GM11168 (cell line): ENCODE measurements around the gene UBE2E2.

Experiments
- in situ Hi-C: fragments of 300-500 bp; cut with MboI; formaldehyde crosslinking; loops from one replicate; pipeline ENCODE4 v1.12.0; 2022; ENCODE audit warnings: low sequenced_read_pairs; ENCODE audit not compliant: unreplicated experiment

UBE2E2 gene

GRCh38 chr3:23459889-23460546, 256.9 kb downstream of the UBE2E2 start:
- in situ Hi-C loops: no loop called here

- in situ Hi-C loops: no loop called here
These were observed 257.9 kb downstream of the UBE2E2 start for GRCh38 chr3:23461069-23461468.

- in situ Hi-C loops: no loop called here
These were observed 260.7 kb downstream of the UBE2E2 start for GRCh38 chr3:23463791-23464190.

GRCh38 chr3:23465569-23465968, 262.4 kb downstream of the UBE2E2 start:
- in situ Hi-C loops: no loop called here

- in situ Hi-C loops: no loop called here
These were observed 265.1 kb downstream of the UBE2E2 start for GRCh38 chr3:23468203-23468602.

GRCh38 chr3:23474580-23475357, 271.6 kb downstream of the UBE2E2 start:
- in situ Hi-C loops: no loop called here

- in situ Hi-C loops: no loop called here
These were observed 272.3 kb downstream of the UBE2E2 start for GRCh38 chr3:23475446-23475845.

GRCh38 chr3:23479026-23479425, 275.9 kb downstream of the UBE2E2 start:
- in situ Hi-C loops: no loop called here

- in situ Hi-C loops: no loop called here
These were observed 276.6 kb downstream of the UBE2E2 start for GRCh38 chr3:23479615-23480328.

- in situ Hi-C loops: no loop called here
These were observed 277.2 kb downstream of the UBE2E2 start for GRCh38 chr3:23480329-23480714.

GRCh38 chr3:23481011-23481615, 278.0 kb downstream of the UBE2E2 start:
- in situ Hi-C loops: no loop called here

GRCh38 chr3:23481616-23482278, 278.6 kb downstream of the UBE2E2 start:
- in situ Hi-C loops: no loop called here

GRCh38 chr3:23484386-23484785, 281.3 kb downstream of the UBE2E2 start:
- in situ Hi-C loops: no loop called here

- in situ Hi-C loops: no loop called here
These were observed 282.8 kb downstream of the UBE2E2 start for GRCh38 chr3:23485922-23486321.

GRCh38 chr3:23487015-23487414, 283.9 kb downstream of the UBE2E2 start:
- in situ Hi-C loops: no loop called here

GRCh38 chr3:23488618-23489017, 285.5 kb downstream of the UBE2E2 start:
- in situ Hi-C loops: no loop called here

GRCh38 chr3:23489300-23490158, 286.4 kb downstream of the UBE2E2 start:
- in situ Hi-C loops: no loop called here

- in situ Hi-C loops: no loop called here
These were observed 287.3 kb downstream of the UBE2E2 start for GRCh38 chr3:23490459-23490858.

GRCh38 chr3:23492057-23492456, 288.9 kb downstream of the UBE2E2 start:
- in situ Hi-C loops: no loop called here
